ENCODE measurements around the gene FER1L5.

Gene FER1L5

GRCh38 chr2:96637385-96638143 lies 5.0 kb upstream of the FER1L5 start:
- peak overlapping the region; percentile 72 for H3K4me3 ChIP-seq (ENCODE audit: low read depth, low read length)
- H3K27me3 ChIP-seq = no peaks in the 10 kb centered on the region
- H3K36me3 ChIP-seq = no peaks in the 10 kb centered on the region
- no peaks in the 10 kb centered on the region for H3K4me1 ChIP-seq
- no peak for TF ChIP-seq CTCF (IDR thresholded peaks at IDR 0.05; ENCODE audit: low read depth, low read length)
- H3K9me3 ChIP-seq = no peaks in the 10 kb centered on the region
- DNase-seq = peak; percentile 75

- H3K4me1 ChIP-seq = no peaks in the 10 kb centered on the region
- peak within 1 kb of the TSS; percentile 72 for H3K4me3 ChIP-seq (ENCODE audit: low read depth, low read length)
- no peak for TF ChIP-seq CTCF (IDR thresholded peaks at IDR 0.05; ENCODE audit: low read depth, low read length)
- DNase-seq = peak; percentile 78
- no peaks in the 10 kb centered on the region for H3K9me3 ChIP-seq
- no peaks in the 10 kb centered on the region for H3K36me3 ChIP-seq
- H3K27me3 ChIP-seq = no peaks in the 10 kb centered on the region
These were observed 4.1 kb upstream of the FER1L5 start, which contains the start of gene KANSL3 for GRCh38 chr2:96638144-96639121. Gene KANSL3 (minus strand): TSS chr2:96638312. CDS start chr2:96637135, 1,177 bp downstream.

- Histone ChIP-seq H3K4me3 (ENCODE audit: low read depth, low read length) (no peak overlapping the region), H3K4me1 (no peaks in the 10 kb centered on the region), H3K9me3 (no peaks in the 10 kb centered on the region), H3K27me3 (no peaks in the 10 kb centered on the region), H3K36me3 (no peaks in the 10 kb centered on the region)
- no peak for DNase-seq
- no peak for TF ChIP-seq CTCF (IDR thresholded peaks at IDR 0.05; ENCODE audit: low read depth, low read length)
These were observed 5.1 kb downstream of the FER1L5 start for GRCh38 chr2:96647681-96648080.

- Histone ChIP-seq H3K4me1 (no peaks in the 10 kb centered on the region), H3K9me3 (no peaks in the 10 kb centered on the region), H3K36me3 (no peaks in the 10 kb centered on the region), H3K27me3 (no peaks in the 10 kb centered on the region), H3K4me3 (ENCODE audit: low read depth, low read length) (no peak overlapping the region)
- no peak for DNase-seq
- no peak for TF ChIP-seq CTCF (IDR thresholded peaks at IDR 0.05; ENCODE audit: low read depth, low read length)
These were observed 5.9 kb downstream of the FER1L5 start for GRCh38 chr2:96648306-96648930.

- DNase-seq = no peak
- Histone ChIP-seq H3K4me1 (no peaks in the 10 kb centered on the region), H3K9me3 (no peaks in the 10 kb centered on the region), H3K36me3 (no peaks in the 10 kb centered on the region), H3K27me3 (no peaks in the 10 kb centered on the region), H3K4me3 (ENCODE audit: low read depth, low read length) (no peak overlapping the region)
- no peak for TF ChIP-seq CTCF (IDR thresholded peaks at IDR 0.05; ENCODE audit: low read depth, low read length)
These were observed 6.8 kb downstream of the FER1L5 start for GRCh38 chr2:96649342-96649741.
